ENCODE measurements around the gene UCK2. TPM values are rescaled to one million over a fixed set of nuclear protein-coding genes. Genes with fewer than 3 reads are reported as not detected.
A peak's percentile ranks its signal among the peaks of the same experiment; 100 is the strongest.
"Not testable (repeated sequence)": the region's sequence is repeated elsewhere in the genome, so short reads cannot be mapped to it uniquely, and the experiment has no call there.

The UCK2 gene
- 30.3 TPM for total RNA-seq

- H3K4me1 ChIP-seq: peaks cover 0 to 9% of the 10 kb centered on the region in 2 donors
- no peaks in the 10 kb centered on the region for H3K9me3 ChIP-seq
- H3K27me3 ChIP-seq: no peaks in the 10 kb centered on the region
- H3K4me3 ChIP-seq: peak within 1 kb of the TSS; percentile 90 to 96
- DNase-seq (ENCODE audit: low spot score in 2 of 2): peak; percentile 23 to 90
- H3K27ac ChIP-seq: peak within 1 kb of the TSS; percentile 96 to 97
- no peaks in the 10 kb centered on the region for H3K36me3 ChIP-seq
- TF ChIP-seq, protein P1, sequence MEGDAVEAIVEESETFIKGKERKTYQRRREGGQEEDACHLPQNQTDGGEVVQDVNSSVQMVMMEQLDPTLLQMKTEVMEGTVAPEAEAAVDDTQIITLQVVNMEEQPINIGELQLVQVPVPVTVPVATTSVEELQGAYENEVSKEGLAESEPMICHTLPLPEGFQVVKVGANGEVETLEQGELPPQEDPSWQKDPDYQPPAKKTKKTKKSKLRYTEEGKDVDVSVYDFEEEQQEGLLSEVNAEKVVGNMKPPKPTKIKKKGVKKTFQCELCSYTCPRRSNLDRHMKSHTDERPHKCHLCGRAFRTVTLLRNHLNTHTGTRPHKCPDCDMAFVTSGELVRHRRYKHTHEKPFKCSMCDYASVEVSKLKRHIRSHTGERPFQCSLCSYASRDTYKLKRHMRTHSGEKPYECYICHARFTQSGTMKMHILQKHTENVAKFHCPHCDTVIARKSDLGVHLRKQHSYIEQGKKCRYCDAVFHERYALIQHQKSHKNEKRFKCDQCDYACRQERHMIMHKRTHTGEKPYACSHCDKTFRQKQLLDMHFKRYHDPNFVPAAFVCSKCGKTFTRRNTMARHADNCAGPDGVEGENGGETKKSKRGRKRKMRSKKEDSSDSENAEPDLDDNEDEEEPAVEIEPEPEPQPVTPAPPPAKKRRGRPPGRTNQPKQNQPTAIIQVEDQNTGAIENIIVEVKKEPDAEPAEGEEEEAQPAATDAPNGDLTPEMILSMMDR (IDR thresholded peaks at IDR 0.05): no peak
- intact Hi-C loops (cut with DNase I): loop anchor here (1.0 to 2.0 kb wide), 6 partner anchors 59 to 229 kb away; partner anchors contain the start of gene TMCO1
Observed at GRCh38 chr1:165827268-165828102, at the start of gene UCK2. Gene UCK2 (plus strand): TSS chr1:165827614. CDS start chr1:165827834, 220 bp downstream.

- H3K27me3 ChIP-seq; H3K4me1 ChIP-seq; H3K36me3 ChIP-seq; intact Hi-C loops (cut with DNase I); H3K9me3 ChIP-seq; H3K27ac ChIP-seq; DNase-seq (ENCODE audit: low spot score in 2 of 2); H3K4me3 ChIP-seq: not testable (repeated sequence)
Observed at GRCh38 chr1:165778197-165778596, 49.2 kb upstream of the UCK2 start.

- intact Hi-C loops (cut with DNase I); H3K27me3 ChIP-seq; H3K27ac ChIP-seq; H3K4me1 ChIP-seq; DNase-seq (ENCODE audit: low spot score in 2 of 2); H3K4me3 ChIP-seq; H3K9me3 ChIP-seq; H3K36me3 ChIP-seq: not testable (repeated sequence)
Observed at GRCh38 chr1:165783519-165783918, 43.9 kb upstream of the UCK2 start.

DNA sequence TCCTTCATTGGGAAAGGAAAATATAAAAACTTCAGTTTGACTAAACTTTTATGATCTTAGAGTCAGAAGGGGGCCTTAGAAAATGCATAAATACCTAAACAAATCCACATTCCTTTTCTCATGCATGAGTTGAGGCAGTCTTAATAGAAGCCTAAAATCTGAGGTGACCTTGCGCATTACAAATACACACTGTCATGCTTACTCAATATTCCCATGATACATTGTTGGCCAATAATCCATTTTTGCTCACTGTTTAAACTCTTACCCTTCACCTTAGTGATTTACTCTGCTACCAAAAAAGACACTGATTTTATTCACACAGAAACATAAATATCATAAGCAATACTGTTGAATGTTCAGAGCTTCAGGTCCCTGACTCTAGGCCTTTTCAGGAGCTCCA lies 39.7 kb upstream of the UCK2 start:
- H3K27me3 ChIP-seq: no peaks in the 10 kb centered on the region
- no peaks in the 10 kb centered on the region for H3K4me1 ChIP-seq
- no peaks in the 10 kb centered on the region for H3K36me3 ChIP-seq
- H3K4me3 ChIP-seq: no peak overlapping the region
- no peak overlapping the region for H3K27ac ChIP-seq
- TF ChIP-seq, protein P1 (IDR thresholded peaks at IDR 0.05): no peak
- intact Hi-C loops (cut with DNase I): no loop called here
- no peaks in the 10 kb centered on the region for H3K9me3 ChIP-seq
- no peak for DNase-seq (ENCODE audit: low spot score in 2 of 2)

DNA sequence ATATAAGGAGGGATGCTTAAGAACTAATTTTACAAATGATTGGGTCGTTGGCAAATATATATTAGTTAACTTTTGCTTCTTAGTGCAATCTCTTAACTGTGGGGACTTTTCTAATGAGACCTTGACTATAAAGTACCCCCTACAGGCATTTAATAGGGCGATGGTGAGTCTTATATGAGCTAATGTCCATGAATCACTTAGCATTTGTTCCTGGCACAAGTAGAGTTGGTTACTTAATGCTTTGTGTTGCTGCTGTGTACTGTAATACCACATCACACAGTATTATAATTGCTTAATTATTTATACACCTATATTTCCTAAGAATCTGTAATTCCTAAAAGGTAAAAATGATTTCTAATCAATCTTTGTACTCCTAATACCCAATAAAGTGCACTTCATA lies 33.5 kb upstream of the UCK2 start:
- intact Hi-C loops (cut with DNase I): no loop called here
- TF ChIP-seq, protein P1 (IDR thresholded peaks at IDR 0.05): no peak
- H3K4me3 ChIP-seq: no peak overlapping the region
- H3K36me3 ChIP-seq: no peaks in the 10 kb centered on the region
- no peak for DNase-seq (ENCODE audit: low spot score in 2 of 2)
- H3K27me3 ChIP-seq: no peaks in the 10 kb centered on the region
- no peak overlapping the region for H3K27ac ChIP-seq
- H3K9me3 ChIP-seq: no peaks in the 10 kb centered on the region
- H3K4me1 ChIP-seq: no peaks in the 10 kb centered on the region

- H3K4me3 ChIP-seq: no peak overlapping the region
- TF ChIP-seq, protein P1 (IDR thresholded peaks at IDR 0.05): no peak
- H3K9me3 ChIP-seq: no peaks in the 10 kb centered on the region
- no peaks in the 10 kb centered on the region for H3K36me3 ChIP-seq
- no peak for DNase-seq (ENCODE audit: low spot score in 2 of 2)
- H3K27me3 ChIP-seq: no peaks in the 10 kb centered on the region
- H3K27ac ChIP-seq: no peak overlapping the region
- H3K4me1 ChIP-seq: no peaks in the 10 kb centered on the region
- intact Hi-C loops (cut with DNase I): no loop called here
Observed at GRCh38 chr1:165795894-165796293, 31.5 kb upstream of the UCK2 start.

All from ascending aorta (tissue), 2 donors.